ENCODE data around the gene SLIT3. TPM values are rescaled to one million over a fixed set of nuclear protein-coding genes. Genes with fewer than 3 reads are reported as not detected.

SLIT3 gene
- total RNA-seq, 1 donor from 2014 or later, result 31.8 TPM

DNA sequence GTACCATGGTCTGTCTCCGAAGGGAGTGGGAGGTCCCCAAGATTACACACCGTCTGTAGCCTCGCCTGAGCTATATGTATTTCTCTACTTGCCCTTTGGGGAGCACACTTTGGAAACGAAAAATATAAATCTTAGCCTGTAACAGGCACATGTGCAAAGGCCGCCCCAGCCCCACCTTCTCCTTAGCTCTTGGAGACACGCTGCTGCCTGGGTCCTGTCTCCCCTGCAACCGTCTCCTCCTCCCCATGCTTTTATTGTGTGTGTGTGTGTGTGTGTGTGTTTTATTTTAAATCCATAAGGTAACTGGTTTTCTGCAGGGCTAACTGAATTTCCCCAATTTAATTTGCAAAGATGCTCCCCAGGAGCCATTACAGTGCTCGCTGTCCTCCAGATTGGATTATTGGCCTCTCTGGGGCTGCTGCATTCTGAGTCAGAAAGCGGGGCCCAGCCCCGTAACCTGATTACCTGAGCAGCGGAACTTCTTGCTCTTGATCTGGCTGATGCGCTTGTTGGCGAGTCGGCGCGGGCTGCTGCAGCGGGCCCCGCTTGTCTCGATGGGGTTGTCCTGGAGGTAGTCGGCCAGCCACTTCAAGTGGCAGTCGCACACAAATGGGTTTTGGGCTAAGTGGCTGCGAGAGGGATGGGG lies 528.5 kb downstream of the SLIT3 start:
- Mint-ChIP-seq H3K9me3 (ENCODE audit: unreplicated experiment) (no peaks in the 10 kb centered on the region), H3K4me1 (ENCODE audit: unreplicated experiment) (no peaks in the 10 kb centered on the region), H3K4me3 (ENCODE audit: unreplicated experiment) (no peak overlapping the region), H3K27me3 (ENCODE audit: unreplicated experiment) (no peaks in the 10 kb centered on the region), H3K27ac (ENCODE audit: unreplicated experiment) (no peak overlapping the region), H3K36me3 (ENCODE audit: unreplicated experiment) (peaks cover 8% of the 10 kb centered on the region)
- no peak for DNase-seq (ENCODE audit: extremely low spot score, unreplicated experiment)
- TF ChIP-seq, protein P1, sequence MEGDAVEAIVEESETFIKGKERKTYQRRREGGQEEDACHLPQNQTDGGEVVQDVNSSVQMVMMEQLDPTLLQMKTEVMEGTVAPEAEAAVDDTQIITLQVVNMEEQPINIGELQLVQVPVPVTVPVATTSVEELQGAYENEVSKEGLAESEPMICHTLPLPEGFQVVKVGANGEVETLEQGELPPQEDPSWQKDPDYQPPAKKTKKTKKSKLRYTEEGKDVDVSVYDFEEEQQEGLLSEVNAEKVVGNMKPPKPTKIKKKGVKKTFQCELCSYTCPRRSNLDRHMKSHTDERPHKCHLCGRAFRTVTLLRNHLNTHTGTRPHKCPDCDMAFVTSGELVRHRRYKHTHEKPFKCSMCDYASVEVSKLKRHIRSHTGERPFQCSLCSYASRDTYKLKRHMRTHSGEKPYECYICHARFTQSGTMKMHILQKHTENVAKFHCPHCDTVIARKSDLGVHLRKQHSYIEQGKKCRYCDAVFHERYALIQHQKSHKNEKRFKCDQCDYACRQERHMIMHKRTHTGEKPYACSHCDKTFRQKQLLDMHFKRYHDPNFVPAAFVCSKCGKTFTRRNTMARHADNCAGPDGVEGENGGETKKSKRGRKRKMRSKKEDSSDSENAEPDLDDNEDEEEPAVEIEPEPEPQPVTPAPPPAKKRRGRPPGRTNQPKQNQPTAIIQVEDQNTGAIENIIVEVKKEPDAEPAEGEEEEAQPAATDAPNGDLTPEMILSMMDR (IDR thresholded peaks at IDR 0.05), result no peak

DNA sequence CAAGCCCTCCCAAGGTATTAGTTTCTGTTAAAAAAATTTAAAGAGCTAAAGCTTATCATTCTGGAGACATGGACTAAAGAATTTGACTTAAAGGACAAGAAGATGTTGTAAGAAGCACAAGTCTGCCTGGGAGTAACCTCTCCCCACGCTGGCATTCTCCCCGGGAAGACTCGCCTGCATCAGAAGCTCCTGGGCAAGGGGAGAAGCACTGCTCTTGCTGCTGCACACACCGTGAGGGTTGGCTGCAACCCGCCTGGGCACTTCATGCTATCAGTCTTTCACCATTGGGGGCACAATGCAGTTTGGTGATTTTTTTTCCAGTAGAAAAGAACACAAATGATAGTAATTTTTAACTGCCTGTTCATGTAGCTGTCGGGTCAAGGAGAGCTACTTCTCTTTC lies 529.3 kb downstream of the SLIT3 start:
- Mint-ChIP-seq H3K27me3 (ENCODE audit: unreplicated experiment) (no peaks in the 10 kb centered on the region), H3K4me3 (ENCODE audit: unreplicated experiment) (no peak overlapping the region), H3K4me1 (ENCODE audit: unreplicated experiment) (no peaks in the 10 kb centered on the region), H3K27ac (ENCODE audit: unreplicated experiment) (no peak overlapping the region), H3K36me3 (ENCODE audit: unreplicated experiment) (peaks cover 8% of the 10 kb centered on the region), H3K9me3 (ENCODE audit: unreplicated experiment) (no peaks in the 10 kb centered on the region)
- no peak for DNase-seq (ENCODE audit: extremely low spot score, unreplicated experiment)
- TF ChIP-seq, protein P1 (IDR thresholded peaks at IDR 0.05), result no peak

DNA sequence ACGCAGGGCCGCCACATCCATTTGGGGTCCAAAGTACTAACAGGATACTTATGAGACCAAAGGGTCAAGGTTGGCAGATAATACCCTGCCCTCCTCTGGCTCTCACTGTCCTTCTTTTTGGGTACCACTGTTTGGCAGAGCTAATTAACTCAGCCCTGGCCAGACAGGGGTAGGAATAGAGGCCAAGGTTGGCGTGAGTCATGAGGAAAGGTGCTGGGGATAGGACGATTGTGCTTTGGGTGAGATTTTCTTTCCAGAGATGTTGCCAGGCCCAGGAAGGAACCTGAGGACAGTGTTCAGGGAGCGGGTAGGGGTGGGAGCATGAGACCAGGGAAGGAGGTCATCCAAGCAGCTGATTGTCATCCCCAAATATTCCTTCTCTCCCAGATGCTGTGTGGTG lies 529.9 kb downstream of the SLIT3 start:
- Mint-ChIP-seq H3K9me3 (ENCODE audit: unreplicated experiment) (no peaks in the 10 kb centered on the region), H3K4me1 (ENCODE audit: unreplicated experiment) (no peaks in the 10 kb centered on the region), H3K27me3 (ENCODE audit: unreplicated experiment) (no peaks in the 10 kb centered on the region), H3K27ac (ENCODE audit: unreplicated experiment) (no peak overlapping the region), H3K36me3 (ENCODE audit: unreplicated experiment) (peaks cover 8% of the 10 kb centered on the region), H3K4me3 (ENCODE audit: unreplicated experiment) (no peak overlapping the region)
- TF ChIP-seq, protein P1 (IDR thresholded peaks at IDR 0.05), result no peak
- no peak for DNase-seq (ENCODE audit: extremely low spot score, unreplicated experiment)

DNA sequence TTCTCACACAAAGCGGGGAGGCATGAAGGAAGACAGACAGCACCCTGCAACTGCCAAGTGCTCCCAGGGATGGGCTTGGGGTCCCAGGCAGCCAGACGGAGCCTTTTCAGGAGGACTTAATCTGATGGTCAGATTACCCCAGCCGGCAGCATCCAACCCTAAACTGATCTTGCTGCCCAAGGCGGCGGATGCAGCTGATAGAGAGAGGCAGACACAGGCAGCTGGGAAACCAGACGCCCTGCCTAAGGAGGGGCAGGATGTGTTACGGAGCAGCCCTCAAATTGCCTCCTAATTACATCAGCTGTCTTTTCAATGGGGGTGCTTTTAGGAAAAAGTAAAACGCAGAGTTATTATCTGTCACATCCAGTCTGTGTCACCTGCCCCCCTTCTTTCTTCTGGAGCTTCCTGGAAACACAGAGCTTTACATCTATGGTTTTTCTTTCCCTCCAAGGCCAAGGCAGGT lies 530.9 kb downstream of the SLIT3 start:
- DNase-seq (ENCODE audit: extremely low spot score, unreplicated experiment), result no peak
- TF ChIP-seq, protein P1 (IDR thresholded peaks at IDR 0.05), result no peak
- H3K27me3 Mint-ChIP-seq (ENCODE audit: unreplicated experiment), result no peaks in the 10 kb centered on the region
- H3K27ac Mint-ChIP-seq (ENCODE audit: unreplicated experiment), result no peak overlapping the region
- no peaks in the 10 kb centered on the region for H3K4me1 Mint-ChIP-seq (ENCODE audit: unreplicated experiment)
- no peaks in the 10 kb centered on the region for H3K9me3 Mint-ChIP-seq (ENCODE audit: unreplicated experiment)
- H3K36me3 Mint-ChIP-seq (ENCODE audit: unreplicated experiment), result peaks cover 8% of the 10 kb centered on the region
- H3K4me3 Mint-ChIP-seq (ENCODE audit: unreplicated experiment), result no peak overlapping the region

DNA sequence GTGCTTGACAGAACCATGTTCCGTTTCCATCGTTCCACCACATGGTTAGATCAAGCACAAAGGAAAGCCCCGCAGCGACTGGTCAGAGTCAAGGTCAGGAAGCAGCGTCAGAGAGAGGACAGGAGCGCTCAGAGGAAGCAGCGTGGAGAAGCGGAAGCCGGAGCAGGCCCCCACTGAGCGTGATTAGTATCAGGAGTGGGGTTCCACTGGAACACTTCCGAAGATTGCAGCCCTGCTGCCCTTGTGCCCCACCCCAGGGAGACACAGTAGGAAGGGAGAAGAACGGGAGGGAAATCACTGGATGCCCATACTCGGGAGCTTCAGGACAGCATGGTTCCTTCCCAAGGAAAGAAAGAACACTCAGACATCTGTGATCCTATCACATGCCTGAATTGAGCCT lies 532.8 kb downstream of the SLIT3 start:
- no peaks in the 10 kb centered on the region for H3K4me1 Mint-ChIP-seq (ENCODE audit: unreplicated experiment)
- H3K36me3 Mint-ChIP-seq (ENCODE audit: unreplicated experiment), result peaks cover 11% of the 10 kb centered on the region
- no peak overlapping the region for H3K27ac Mint-ChIP-seq (ENCODE audit: unreplicated experiment)
- DNase-seq (ENCODE audit: extremely low spot score, unreplicated experiment), result no peak
- TF ChIP-seq, protein P1 (IDR thresholded peaks at IDR 0.05), result no peak
- H3K9me3 Mint-ChIP-seq (ENCODE audit: unreplicated experiment), result no peaks in the 10 kb centered on the region
- H3K4me3 Mint-ChIP-seq (ENCODE audit: unreplicated experiment), result no peak overlapping the region
- no peaks in the 10 kb centered on the region for H3K27me3 Mint-ChIP-seq (ENCODE audit: unreplicated experiment)
